ENCODE data around the gene PSMB7. TPM values are rescaled to one million over a fixed set of nuclear protein-coding genes. Genes with fewer than 3 reads are reported as not detected.

The PSMB7 gene
- total and polyA plus RNA-seq, 2 donors from 2014 or later, result 105 to 250 TPM

DNA sequence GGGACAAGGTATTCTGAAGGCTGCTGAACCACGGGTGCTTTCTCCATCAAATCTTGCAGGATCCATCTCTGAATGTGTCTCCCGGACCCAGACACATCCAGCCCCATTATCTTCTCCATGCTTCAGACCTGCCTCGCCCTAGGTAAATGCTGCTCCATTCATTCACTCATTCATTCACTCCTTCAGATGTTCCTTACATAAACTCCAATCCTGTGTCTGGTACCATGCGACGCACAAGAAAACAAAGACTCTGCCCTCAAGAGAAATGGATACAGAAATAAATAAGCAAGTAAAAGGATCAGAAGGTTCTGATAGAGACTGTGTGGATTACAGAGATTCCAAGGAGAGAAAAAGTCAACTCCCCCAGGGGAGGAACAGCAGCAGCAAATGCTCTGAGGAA, 7.9 kb upstream of the PSMB7 start:
- FAIRE-seq, result no peak
- no peaks in the 10 kb centered on the region for H3K9me3 ChIP-seq (ENCODE audit: control insufficient read depth in 2 of 3, insufficient read depth in 1 of 3, low read length in 3 of 3)
- H3K27ac ChIP-seq (ENCODE audit: low read depth in 2 of 2, low read length in 2 of 2), result no peak overlapping the region
- H3K4me3 ChIP-seq (ENCODE audit: low read length in 3 of 3), result no peak overlapping the region
- TF ChIP-seq CTCF (IDR thresholded peaks at IDR 0.05; ENCODE audit: borderline replicate concordance, extremely low read depth, insufficient read depth), result no peak
- intact Hi-C loops (cut with DNase I), result no loop called here
- no peaks in the 10 kb centered on the region for H3K27me3 ChIP-seq (ENCODE audit: control insufficient read depth, insufficient read depth, low read length)
- H3K9ac ChIP-seq (ENCODE audit: low read length in 3 of 3), result no peak overlapping the region
- DNase-seq, result no peak
- no peaks in the 10 kb centered on the region for H3K36me3 ChIP-seq (ENCODE audit: control insufficient read depth in 2 of 3, insufficient read depth in 3 of 3, low read length in 3 of 3)
- H3K4me1 ChIP-seq (ENCODE audit: control insufficient read depth in 2 of 3, insufficient read depth in 2 of 3, low read depth in 1 of 3, low read length in 3 of 3), result peaks cover 0 to 7% (median 4%) of the 10 kb centered on the region in 3 donors

DNA sequence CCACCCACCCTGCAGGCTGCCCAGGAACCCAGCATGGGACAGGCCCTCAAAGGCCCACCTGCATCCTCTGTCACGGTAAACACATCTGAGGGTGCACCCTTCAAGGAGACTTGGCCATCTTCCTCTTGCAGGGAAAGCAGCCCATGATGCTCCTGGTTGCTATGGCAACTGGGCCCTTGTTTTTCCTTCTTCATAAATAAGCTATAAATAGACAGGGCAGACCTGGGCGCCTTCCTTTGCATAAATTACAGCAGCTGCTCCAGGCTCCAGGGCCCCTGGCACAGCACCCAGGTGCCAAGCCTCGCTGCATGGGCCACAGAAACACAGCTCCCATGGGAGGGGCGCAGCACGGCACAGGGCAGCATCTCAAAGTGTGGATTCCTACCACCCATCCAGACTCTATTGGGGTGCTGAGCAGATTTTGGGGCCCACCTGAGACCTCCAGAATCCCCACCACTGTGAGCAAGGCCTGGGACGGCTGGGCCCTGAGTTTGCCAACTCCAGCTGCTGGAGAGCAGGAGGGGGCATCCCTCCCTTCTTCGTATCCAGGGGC, 5.8 kb upstream of the PSMB7 start:
- Histone ChIP-seq H3K27me3 (ENCODE audit: control insufficient read depth, insufficient read depth, low read length) (no peaks in the 10 kb centered on the region), H3K27ac (ENCODE audit: low read depth in 2 of 2, low read length in 2 of 2) (no peak overlapping the region), H3K4me1 (ENCODE audit: control insufficient read depth in 2 of 3, insufficient read depth in 2 of 3, low read depth in 1 of 3, low read length in 3 of 3) (peaks cover 0 to 7% (median 4%) of the 10 kb centered on the region in 3 donors), H3K9me3 (ENCODE audit: control insufficient read depth in 2 of 3, insufficient read depth in 1 of 3, low read length in 3 of 3) (no peaks in the 10 kb centered on the region), H3K9ac (ENCODE audit: low read length in 3 of 3) (no peak overlapping the region), H3K36me3 (ENCODE audit: control insufficient read depth in 2 of 3, insufficient read depth in 3 of 3, low read length in 3 of 3) (no peaks in the 10 kb centered on the region), H3K4me3 (ENCODE audit: low read length in 3 of 3) (no peak overlapping the region)
- intact Hi-C loops (cut with DNase I), result no loop called here
- no peak for TF ChIP-seq CTCF (IDR thresholded peaks at IDR 0.05; ENCODE audit: borderline replicate concordance, extremely low read depth, insufficient read depth)
- FAIRE-seq (no peak), DNase-seq (peak in 1 of 5 donors; percentile 29)

- Histone ChIP-seq H3K9ac (ENCODE audit: low read length in 3 of 3) (no peak overlapping the region), H3K9me3 (ENCODE audit: control insufficient read depth in 2 of 3, insufficient read depth in 1 of 3, low read length in 3 of 3) (no peaks in the 10 kb centered on the region), H3K27ac (ENCODE audit: low read depth in 2 of 2, low read length in 2 of 2) (no peak overlapping the region), H3K27me3 (ENCODE audit: control insufficient read depth, insufficient read depth, low read length) (no peaks in the 10 kb centered on the region), H3K4me3 (ENCODE audit: low read length in 3 of 3) (no peak overlapping the region), H3K4me1 (ENCODE audit: control insufficient read depth in 2 of 3, insufficient read depth in 2 of 3, low read depth in 1 of 3, low read length in 3 of 3) (peaks cover 0 to 7% (median 4%) of the 10 kb centered on the region in 3 donors), H3K36me3 (ENCODE audit: control insufficient read depth in 2 of 3, insufficient read depth in 3 of 3, low read length in 3 of 3) (no peaks in the 10 kb centered on the region)
- DNase-seq (no peak), FAIRE-seq (no peak)
- no peak for TF ChIP-seq CTCF (IDR thresholded peaks at IDR 0.05; ENCODE audit: borderline replicate concordance, extremely low read depth, insufficient read depth)
- intact Hi-C loops (cut with DNase I), result no loop called here
Observed at GRCh38 chr9:124419832-124420489, 4.7 kb upstream of the PSMB7 start.

Data from kidney (tissue), 14 donors.